KMS-11 (cell line): ENCODE data around the gene KCNQ2.

Experiments
- H2AFZ ChIP-seq: fragments of 200-600 bp; sonication (generic); 2 replicates; pipeline ENCODE4 v1.6.1; 2016; ENCODE audit warnings: antibody characterized with exemption, mixed run types, low read depth
- H3K27ac ChIP-seq: fragments of 200-600 bp; sonication (generic); 2 replicates; pipeline ENCODE4 v1.6.1; 2016; ENCODE audit warnings: mild to moderate bottlenecking, mixed run types
- H3K27me3 ChIP-seq: fragments of 200-600 bp; sonication (generic); 2 replicates; pipeline ENCODE4 v1.6.1; 2017; ENCODE audit warnings: mild to moderate bottlenecking, low read depth, mixed run types, moderate library complexity; ENCODE audit not compliant: insufficient read depth
- H3K36me3 ChIP-seq: fragments of 200-600 bp; sonication (generic); 2 replicates; pipeline ENCODE4 v1.6.1; 2017; ENCODE audit warnings: mild to moderate bottlenecking, mixed run types; ENCODE audit not compliant: insufficient read depth
- H3K4me1 ChIP-seq: fragments of 200-600 bp; sonication (generic); 2 replicates; pipeline ENCODE4 v1.6.1; 2016; ENCODE audit warnings: mild to moderate bottlenecking, low read depth, mixed run types; ENCODE audit not compliant: poor library complexity, severe bottlenecking
- H3K4me2 ChIP-seq: fragments of 200-600 bp; sonication (generic); 2 replicates; pipeline ENCODE4 v1.7.0; 2016; ENCODE audit warnings: mild to moderate bottlenecking, mixed run types
- H3K4me3 ChIP-seq: fragments of 200-600 bp; sonication (generic); IDR thresholded peaks from 2 replicates; pipeline ENCODE4 v1.6.1; 2017; ENCODE audit warnings: low read depth, low read length, mixed read lengths; ENCODE audit not compliant: insufficient read depth
- H3K79me2 ChIP-seq: fragments of 200-600 bp; sonication (generic); 2 replicates; pipeline ENCODE4 v1.6.1; 2016; ENCODE audit warnings: low read depth, mixed run types; ENCODE audit not compliant: insufficient read depth
- H3K9ac ChIP-seq: fragments of 200-600 bp; sonication (generic); 2 replicates; pipeline ENCODE4 v1.6.1; 2016; ENCODE audit warnings: mild to moderate bottlenecking, mixed run types
- H4K20me1 ChIP-seq: fragments of 200-600 bp; sonication (generic); 2 replicates; pipeline ENCODE4 v1.6.1; 2016; ENCODE audit warnings: mild to moderate bottlenecking, mixed run types; ENCODE audit not compliant: insufficient read depth
- CTCF ChIP-seq: fragments of 200-600 bp; sonication (generic); conservative IDR thresholded peaks from 2 replicates; pipeline ENCODE4 v1.6.1; 2017; ENCODE audit warnings: low read depth, mild to moderate bottlenecking, antibody characterized with exemption, low read length, moderate library complexity, mixed read lengths

The KCNQ2 gene

GRCh38 chr20:63416631-63417030 is 55.8 kb downstream of the KCNQ2 start:
- H3K79me2 ChIP-seq = no peaks in the 10 kb centered on the region
- H3K4me1 ChIP-seq = no peaks in the 10 kb centered on the region
- H3K4me3 ChIP-seq = no peak overlapping the region
- H2AFZ ChIP-seq = no peak overlapping the region
- H3K27ac ChIP-seq = no peak overlapping the region
- TF ChIP-seq CTCF = no peak
- no peaks in the 10 kb centered on the region for H4K20me1 ChIP-seq
- no peak overlapping the region for H3K9ac ChIP-seq
- peaks cover 97% of the 10 kb centered on the region for H3K27me3 ChIP-seq
- H3K36me3 ChIP-seq = no peaks in the 10 kb centered on the region
- no peak overlapping the region for H3K4me2 ChIP-seq

GRCh38 chr20:63415647-63416391 is 56.6 kb downstream of the KCNQ2 start:
- Histone ChIP-seq H3K4me1 (no peaks in the 10 kb centered on the region), H3K4me2 (no peak overlapping the region), H3K9ac (no peak overlapping the region), H3K27ac (no peak overlapping the region), H4K20me1 (no peaks in the 10 kb centered on the region), H3K36me3 (no peaks in the 10 kb centered on the region), H3K27me3 (peaks cover 97% of the 10 kb centered on the region), H3K79me2 (no peaks in the 10 kb centered on the region), H2AFZ (no peak overlapping the region), H3K4me3 (no peak overlapping the region)
- no peak for TF ChIP-seq CTCF

- TF ChIP-seq CTCF = no peak
- H3K27me3 ChIP-seq = peaks cover 97% of the 10 kb centered on the region
Observed at GRCh38 chr20:63414720-63415430, 57.6 kb downstream of the KCNQ2 start.

GRCh38 chr20:63413963-63414684 is 58.3 kb downstream of the KCNQ2 start:
- Histone ChIP-seq H3K4me2 (no peak overlapping the region), H4K20me1 (no peaks in the 10 kb centered on the region), H3K9ac (no peak overlapping the region)

More at GRCh38 chr20:63414720-63415430, 57.6 kb downstream of the KCNQ2 start:
- Histone ChIP-seq H3K9ac (no peak overlapping the region), H3K79me2 (no peaks in the 10 kb centered on the region), H3K36me3 (no peaks in the 10 kb centered on the region), H3K27ac (no peak overlapping the region), H3K4me1 (no peaks in the 10 kb centered on the region), H3K4me3 (no peak overlapping the region), H4K20me1 (no peaks in the 10 kb centered on the region), H2AFZ (no peak overlapping the region), H3K4me2 (no peak overlapping the region)

More at GRCh38 chr20:63413963-63414684, 58.3 kb downstream of the KCNQ2 start:
- Histone ChIP-seq H3K4me1 (no peaks in the 10 kb centered on the region), H3K36me3 (no peaks in the 10 kb centered on the region), H2AFZ (no peak overlapping the region), H3K4me3 (no peak overlapping the region), H3K79me2 (no peaks in the 10 kb centered on the region), H3K27ac (no peak overlapping the region), H3K27me3 (peaks cover 94% of the 10 kb centered on the region)
- TF ChIP-seq CTCF = no peak
